Activated T-helper 2 cell treated with anti-CD3 and anti-CD28 coated beads, Interferon-gamma antibody, Interleukin-2, Interleukin-4, amounts not matched to agents 10 μg/mL and 5 μg/mL and 100 μg/mL, durations not matched to agents 14 hours and 24 hours and 36 hours (primary cell): ENCODE results near the gene YARS1. TPM values are rescaled to one million over a fixed set of nuclear protein-coding genes. Genes with fewer than 3 reads are reported as not detected.

Experiments
- DNase-seq: peaks from one replicate; pipeline ENCODE4 v3.0.0; 2021; ENCODE audit warnings: low spot score
- H3K27ac Mint-ChIP-seq: one replicate; pipeline ENCODE4 v1.8.0; 2021; ENCODE audit warnings: mixed read lengths
- H3K27me3 Mint-ChIP-seq: one replicate; pipeline ENCODE4 v1.8.0; 2021; ENCODE audit warnings: low read depth, mixed read lengths
- H3K36me3 Mint-ChIP-seq: one replicate; pipeline ENCODE4 v1.8.0; 2021; ENCODE audit warnings: low read depth, mixed read lengths
- H3K4me1 Mint-ChIP-seq: one replicate; pipeline ENCODE4 v1.8.0; 2021; ENCODE audit warnings: low read depth, mixed read lengths
- H3K4me3 Mint-ChIP-seq: one replicate; pipeline ENCODE4 v1.8.0; 2021; ENCODE audit warnings: low read depth, mild to moderate bottlenecking, moderate library complexity, mixed read lengths
- H3K9me3 Mint-ChIP-seq: one replicate; pipeline ENCODE4 v1.8.0; 2021; ENCODE audit warnings: mixed read lengths
- intact Hi-C: fragments of 100-400 bp; cut with micrococcal nuclease; formaldehyde crosslinking; loops from one replicate; pipeline ENCODE4 v1.15.1; 2023
- total RNA-seq: library from RNA; stranded (reverse); gene quantifications from 2 replicates; pipeline ENCODE4 v1.2.3, GENCODE V29; 2022

YARS1 gene
- total RNA-seq, 1 donor from 2014 or later: 155 TPM

GRCh38 chr1:32772281-32773017 is 44.7 kb downstream of the YARS1 start:
- H3K4me3 Mint-ChIP-seq: no peak overlapping the region
- H3K27me3 Mint-ChIP-seq: no peaks in the 10 kb centered on the region
- no peaks in the 10 kb centered on the region for H3K9me3 Mint-ChIP-seq
- intact Hi-C loops: loop anchor here (1.0 to 10.0 kb wide), 2 partner anchors 60 to 248 kb away; no protein-coding TSS in a partner anchor
- H3K27ac Mint-ChIP-seq: no peak overlapping the region
- no peak for DNase-seq
- peaks cover 5% of the 10 kb centered on the region for H3K4me1 Mint-ChIP-seq
- H3K36me3 Mint-ChIP-seq: peaks cover 31% of the 10 kb centered on the region

GRCh38 chr1:32771561-32772280 is 45.4 kb downstream of the YARS1 start:
- Mint-ChIP-seq H3K4me1 (peaks cover 5% of the 10 kb centered on the region), H3K27me3 (no peaks in the 10 kb centered on the region), H3K36me3 (peaks cover 31% of the 10 kb centered on the region), H3K27ac (no peak overlapping the region), H3K4me3 (no peak overlapping the region), H3K9me3 (no peaks in the 10 kb centered on the region)
- no peak for DNase-seq
- intact Hi-C loops: loop anchor here (10.0 kb wide), 1 partner anchor 247 kb away; no protein-coding TSS in a partner anchor

- Mint-ChIP-seq H3K36me3 (peaks cover 24% of the 10 kb centered on the region), H3K9me3 (no peaks in the 10 kb centered on the region), H3K4me3 (no peak overlapping the region), H3K4me1 (peaks cover 5% of the 10 kb centered on the region), H3K27ac (no peak overlapping the region), H3K27me3 (no peaks in the 10 kb centered on the region)
- DNase-seq: no peak
- intact Hi-C loops: loop anchor here (10.0 kb wide), 1 partner anchor 246 kb away; no protein-coding TSS in a partner anchor
These were observed 46.2 kb downstream of the YARS1 start for GRCh38 chr1:32770741-32771548.

GRCh38 chr1:32770221-32770731 is 46.9 kb downstream of the YARS1 start:
- no peaks in the 10 kb centered on the region for H3K27me3 Mint-ChIP-seq
- H3K4me3 Mint-ChIP-seq: no peak overlapping the region
- intact Hi-C loops: loop anchor here (10.0 kb wide), 1 partner anchor 245 kb away; no protein-coding TSS in a partner anchor
- H3K4me1 Mint-ChIP-seq: peaks cover 5% of the 10 kb centered on the region
- H3K9me3 Mint-ChIP-seq: no peaks in the 10 kb centered on the region
- H3K36me3 Mint-ChIP-seq: peaks cover 19% of the 10 kb centered on the region
- DNase-seq: no peak
- H3K27ac Mint-ChIP-seq: no peak overlapping the region

GRCh38 chr1:32769524-32770220 is 47.5 kb downstream of the YARS1 start:
- H3K9me3 Mint-ChIP-seq: no peaks in the 10 kb centered on the region
- no peak overlapping the region for H3K27ac Mint-ChIP-seq
- H3K4me1 Mint-ChIP-seq: peaks cover 5% of the 10 kb centered on the region
- H3K27me3 Mint-ChIP-seq: no peaks in the 10 kb centered on the region
- peaks cover 14% of the 10 kb centered on the region for H3K36me3 Mint-ChIP-seq
- DNase-seq: no peak
- intact Hi-C loops: loop anchor here (10.0 kb wide), 1 partner anchor 245 kb away; no protein-coding TSS in a partner anchor
- no peak overlapping the region for H3K4me3 Mint-ChIP-seq

GRCh38 chr1:32768110-32768850 is 48.9 kb downstream of the YARS1 start:
- H3K4me3 Mint-ChIP-seq: no peak overlapping the region
- no peaks in the 10 kb centered on the region for H3K4me1 Mint-ChIP-seq
- intact Hi-C loops: no loop called here
- no peaks in the 10 kb centered on the region for H3K27me3 Mint-ChIP-seq
- no peak overlapping the region for H3K27ac Mint-ChIP-seq
- peaks cover 6% of the 10 kb centered on the region for H3K36me3 Mint-ChIP-seq
- DNase-seq: no peak
- H3K9me3 Mint-ChIP-seq: no peaks in the 10 kb centered on the region

GRCh38 chr1:32767641-32768040 is 49.5 kb downstream of the YARS1 start:
- Mint-ChIP-seq H3K27me3 (no peaks in the 10 kb centered on the region), H3K9me3 (no peaks in the 10 kb centered on the region), H3K27ac (no peak overlapping the region), H3K36me3 (no peaks in the 10 kb centered on the region), H3K4me3 (no peak overlapping the region), H3K4me1 (no peaks in the 10 kb centered on the region)
- no peak for DNase-seq
- intact Hi-C loops: no loop called here

- Mint-ChIP-seq H3K36me3 (no peaks in the 10 kb centered on the region), H3K4me1 (no peaks in the 10 kb centered on the region), H3K27ac (no peak overlapping the region), H3K9me3 (no peaks in the 10 kb centered on the region), H3K27me3 (no peaks in the 10 kb centered on the region), H3K4me3 (no peak overlapping the region)
- DNase-seq: no peak
- intact Hi-C loops: no loop called here
These were observed 50.0 kb downstream of the YARS1 start for GRCh38 chr1:32767156-32767555.

- H3K4me1 Mint-ChIP-seq: peaks cover 3% of the 10 kb centered on the region
- intact Hi-C loops: no loop called here
- no peaks in the 10 kb centered on the region for H3K27me3 Mint-ChIP-seq
- no peaks in the 10 kb centered on the region for H3K36me3 Mint-ChIP-seq
- no peak for DNase-seq
- H3K9me3 Mint-ChIP-seq: no peaks in the 10 kb centered on the region
- H3K27ac Mint-ChIP-seq: no peak overlapping the region
- no peak overlapping the region for H3K4me3 Mint-ChIP-seq
These were observed 50.7 kb downstream of the YARS1 start for GRCh38 chr1:32766328-32766972.

GRCh38 chr1:32765570-32766327 is 51.4 kb downstream of the YARS1 start:
- Mint-ChIP-seq H3K4me1 (peaks cover 5% of the 10 kb centered on the region), H3K36me3 (no peaks in the 10 kb centered on the region), H3K9me3 (no peaks in the 10 kb centered on the region), H3K27ac (no peak overlapping the region), H3K27me3 (no peaks in the 10 kb centered on the region), H3K4me3 (no peak overlapping the region)
- intact Hi-C loops: no loop called here
- DNase-seq: no peak
